Testis (tissue), 2 donors: ENCODE data around the gene SARDH.

Source experiments
- POLR2A ChIP-seq: fragments of 450-650 bp; IDR thresholded peaks from one replicate; pipeline ENCODE4 v1.6.1; 2017; ENCODE audit warnings: antibody characterized with exemption, mild to moderate bottlenecking, moderate library complexity
- TF ChIP-seq, protein P1 (sequence below), 3 experiments: fragments of 450-650 bp in 2 of 3; fragments of 200-600 bp in 1 of 3; sonication (generic) in 1 of 3; IDR thresholded peaks; one replicate each; pipeline ENCODE4 v1.5.1; 2016 to 2019; ENCODE audit warnings: antibody characterized with exemption in 3 of 3, mild to moderate bottlenecking in 2 of 3, moderate library complexity in 1 of 3

DNA sequence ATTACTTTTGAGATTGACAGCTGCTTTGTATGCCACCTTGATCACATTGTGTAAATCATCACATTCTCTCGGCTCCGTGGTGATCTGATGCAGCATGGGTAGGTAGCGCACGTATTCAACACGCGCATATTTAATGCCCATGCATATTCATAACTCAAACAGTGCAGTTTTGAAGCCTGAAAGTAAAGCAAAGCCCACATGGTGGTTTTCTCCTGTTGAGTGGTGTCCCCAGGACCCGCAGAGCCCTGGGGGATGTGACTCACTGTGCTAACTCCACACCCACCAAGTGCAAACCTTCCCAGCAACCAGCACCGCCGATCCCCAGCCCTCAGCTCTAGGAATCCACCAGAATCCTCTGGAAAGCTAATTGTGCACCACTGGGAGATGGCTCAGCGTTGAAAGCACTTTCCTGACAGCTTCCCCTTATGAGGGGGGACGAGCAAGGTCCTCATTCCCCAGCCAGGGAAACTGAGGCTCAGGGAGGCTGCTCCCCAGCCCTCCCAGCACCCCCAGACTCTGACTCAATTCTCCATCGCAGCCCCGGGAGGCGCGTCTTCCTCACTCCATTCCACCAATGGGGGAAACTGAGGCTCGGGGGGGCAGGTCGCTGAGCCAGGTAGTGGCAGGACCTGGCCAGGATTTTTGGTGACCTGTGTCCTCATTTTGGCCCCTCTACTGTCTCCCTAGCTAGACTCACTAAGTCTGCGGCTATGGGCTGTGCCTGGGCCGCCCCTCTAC is 46.4 kb downstream of the SARDH start:
- TF ChIP-seq, protein P1, sequence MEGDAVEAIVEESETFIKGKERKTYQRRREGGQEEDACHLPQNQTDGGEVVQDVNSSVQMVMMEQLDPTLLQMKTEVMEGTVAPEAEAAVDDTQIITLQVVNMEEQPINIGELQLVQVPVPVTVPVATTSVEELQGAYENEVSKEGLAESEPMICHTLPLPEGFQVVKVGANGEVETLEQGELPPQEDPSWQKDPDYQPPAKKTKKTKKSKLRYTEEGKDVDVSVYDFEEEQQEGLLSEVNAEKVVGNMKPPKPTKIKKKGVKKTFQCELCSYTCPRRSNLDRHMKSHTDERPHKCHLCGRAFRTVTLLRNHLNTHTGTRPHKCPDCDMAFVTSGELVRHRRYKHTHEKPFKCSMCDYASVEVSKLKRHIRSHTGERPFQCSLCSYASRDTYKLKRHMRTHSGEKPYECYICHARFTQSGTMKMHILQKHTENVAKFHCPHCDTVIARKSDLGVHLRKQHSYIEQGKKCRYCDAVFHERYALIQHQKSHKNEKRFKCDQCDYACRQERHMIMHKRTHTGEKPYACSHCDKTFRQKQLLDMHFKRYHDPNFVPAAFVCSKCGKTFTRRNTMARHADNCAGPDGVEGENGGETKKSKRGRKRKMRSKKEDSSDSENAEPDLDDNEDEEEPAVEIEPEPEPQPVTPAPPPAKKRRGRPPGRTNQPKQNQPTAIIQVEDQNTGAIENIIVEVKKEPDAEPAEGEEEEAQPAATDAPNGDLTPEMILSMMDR (IDR thresholded peaks at IDR 0.05): no peak
- no peak for TF ChIP-seq POLR2A
